Pons (tissue), 1 donor: Measurements from ENCODE around the gene TRIM17.

ENCODE experiments used
- DNase-seq: peaks from one replicate; pipeline ENCODE4 v3.0.0-alpha.2; 2016; ENCODE audit warnings: low spot score

The TRIM17 gene

DNA sequence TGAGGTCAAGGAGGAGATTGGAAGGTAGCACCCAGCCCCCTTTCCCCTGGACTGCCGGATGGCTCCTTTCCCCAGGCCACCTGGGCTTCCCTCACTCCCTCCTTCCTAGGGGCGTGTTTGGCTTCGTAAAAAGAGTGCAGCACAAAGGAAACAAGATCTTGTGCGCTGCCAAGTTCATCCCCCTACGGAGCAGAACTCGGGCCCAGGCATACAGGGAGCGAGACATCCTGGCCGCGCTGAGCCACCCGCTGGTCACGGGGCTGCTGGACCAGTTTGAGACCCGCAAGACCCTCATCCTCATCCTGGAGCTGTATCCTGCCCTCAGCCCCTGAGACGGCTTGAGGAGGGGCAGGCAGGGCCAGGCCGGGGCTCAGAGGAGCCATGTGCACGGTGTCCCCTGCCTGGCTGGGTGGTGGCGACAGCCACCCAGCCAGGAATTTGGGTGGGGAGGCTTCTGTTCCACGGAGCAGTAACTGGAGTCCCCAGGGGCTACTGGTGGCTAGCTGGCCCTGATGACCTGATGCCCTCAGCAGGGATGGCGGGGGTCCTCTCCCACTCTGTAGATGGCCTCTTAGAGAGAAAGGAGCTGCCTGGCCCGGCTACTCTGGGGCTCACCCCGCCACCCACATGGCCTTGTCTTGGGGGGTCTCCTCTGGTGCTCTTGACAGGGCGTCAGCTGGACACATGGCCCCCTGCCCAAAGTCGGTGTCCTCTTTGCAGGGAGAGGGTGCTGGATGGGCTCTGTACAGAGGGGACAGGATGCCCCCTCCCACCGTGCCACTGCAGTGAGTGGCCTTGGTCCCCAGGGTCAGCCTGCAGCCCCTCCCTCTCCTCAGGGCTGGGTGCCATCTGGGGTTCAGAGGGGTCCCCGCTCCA lies 49.6 kb downstream of the TRIM17 start:
- no peak for DNase-seq

GRCh38 chr1:228366062-228366865 lies 50.4 kb downstream of the TRIM17 start:
- DNase-seq = no peak

DNA sequence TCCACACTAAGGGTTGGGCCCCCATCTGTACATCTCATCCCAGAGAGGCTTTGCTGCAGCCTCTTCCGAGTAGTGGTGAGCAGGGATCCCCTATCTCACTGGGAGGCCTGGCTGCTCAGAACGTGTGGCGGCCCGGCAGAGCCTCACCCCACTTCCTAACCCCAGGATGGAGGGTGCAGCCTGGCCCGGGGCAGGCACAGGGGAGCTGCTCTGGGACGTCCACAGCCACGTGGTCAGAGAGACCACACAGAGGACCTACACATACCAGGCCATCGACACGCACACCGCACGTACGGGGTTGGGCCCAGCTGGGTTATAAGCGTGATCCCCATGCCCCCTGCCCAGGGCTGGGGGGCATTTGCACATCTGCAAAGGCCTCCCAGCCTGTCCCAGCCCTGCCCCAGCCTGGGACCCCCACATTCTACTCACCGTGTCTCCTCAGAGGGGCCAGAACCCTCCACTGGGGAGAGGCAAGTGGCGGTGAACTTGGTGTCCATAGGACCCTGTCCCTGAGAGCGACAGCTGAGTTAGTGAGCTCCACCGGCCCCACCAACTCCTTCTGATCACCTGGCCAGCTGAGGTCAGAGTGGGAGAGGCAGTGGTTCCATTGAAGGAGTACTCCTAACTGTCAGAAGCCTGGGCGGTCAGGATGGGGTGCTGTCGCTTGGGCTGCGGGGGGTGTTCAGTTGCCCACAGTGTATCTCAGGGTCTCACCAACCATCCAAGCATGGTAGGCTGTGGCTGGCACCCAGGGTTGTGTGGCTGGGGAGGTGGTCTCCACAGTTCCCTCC lies 51.2 kb downstream of the TRIM17 start:
- no peak for DNase-seq

- no peak for DNase-seq
Observed at GRCh38 chr1:228364706-228365213, 51.9 kb downstream of the TRIM17 start.

DNA sequence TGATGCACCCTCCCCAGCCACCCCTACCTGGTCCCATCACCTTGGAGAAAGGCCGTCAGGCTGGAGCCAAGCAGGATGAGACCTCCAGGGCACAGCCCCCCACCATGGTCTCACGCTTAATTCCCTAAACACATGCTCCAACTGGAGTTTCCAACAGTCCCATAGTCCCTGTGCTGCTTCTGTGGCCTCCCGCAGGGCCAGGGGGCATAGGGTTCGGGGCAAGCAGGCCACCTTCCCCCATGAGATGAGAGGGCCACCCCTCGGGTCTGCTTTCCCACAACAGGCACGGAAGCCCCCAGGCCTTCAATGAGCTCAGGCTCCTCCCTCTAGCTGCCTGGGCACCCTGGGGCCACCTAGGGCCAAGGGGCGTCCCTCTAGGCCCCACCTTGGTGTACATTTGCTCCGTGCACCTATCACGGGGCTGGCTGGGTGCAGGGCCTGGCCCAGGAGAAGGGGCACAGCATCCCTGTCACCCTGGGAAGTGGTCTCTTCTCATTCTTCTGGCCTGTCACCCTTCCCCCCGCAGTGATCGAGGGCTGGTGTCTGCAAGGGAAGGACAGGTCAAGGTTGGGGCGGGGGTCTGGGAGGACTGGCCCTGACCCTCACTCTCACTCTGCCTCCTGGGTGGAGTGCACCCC lies 52.5 kb downstream of the TRIM17 start:
- DNase-seq = no peak

- DNase-seq = no peak
Observed at GRCh38 chr1:228363686-228364067, 53.0 kb downstream of the TRIM17 start.

DNA sequence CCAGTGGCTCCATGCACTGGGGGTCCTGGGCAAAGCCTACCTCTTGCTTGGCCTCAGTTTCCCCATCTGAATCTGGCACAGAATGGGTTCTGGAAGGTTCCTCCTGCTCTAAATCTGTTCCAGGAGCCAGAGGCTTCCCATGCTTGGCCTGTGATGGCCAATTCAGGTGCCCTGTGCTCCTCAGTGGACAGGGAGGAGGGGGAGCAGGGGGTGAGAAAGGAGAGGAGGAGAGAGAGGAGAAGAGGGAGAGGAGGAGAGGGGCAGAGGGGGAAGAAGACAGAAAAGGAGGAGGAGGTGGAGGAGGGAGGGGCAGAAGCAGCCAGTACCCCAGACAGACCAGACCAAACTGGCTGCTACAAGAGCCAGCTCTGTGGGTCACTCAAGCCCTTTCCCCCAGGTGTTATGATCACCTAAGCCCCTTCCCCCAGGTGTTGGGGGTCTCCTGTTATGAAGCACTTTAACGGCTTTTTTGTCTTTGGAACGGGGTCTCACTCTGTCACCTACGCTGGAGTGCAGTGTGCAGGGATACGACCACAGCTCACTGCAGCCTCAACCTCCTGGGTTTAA lies 53.7 kb downstream of the TRIM17 start:
- no peak for DNase-seq

DNA sequence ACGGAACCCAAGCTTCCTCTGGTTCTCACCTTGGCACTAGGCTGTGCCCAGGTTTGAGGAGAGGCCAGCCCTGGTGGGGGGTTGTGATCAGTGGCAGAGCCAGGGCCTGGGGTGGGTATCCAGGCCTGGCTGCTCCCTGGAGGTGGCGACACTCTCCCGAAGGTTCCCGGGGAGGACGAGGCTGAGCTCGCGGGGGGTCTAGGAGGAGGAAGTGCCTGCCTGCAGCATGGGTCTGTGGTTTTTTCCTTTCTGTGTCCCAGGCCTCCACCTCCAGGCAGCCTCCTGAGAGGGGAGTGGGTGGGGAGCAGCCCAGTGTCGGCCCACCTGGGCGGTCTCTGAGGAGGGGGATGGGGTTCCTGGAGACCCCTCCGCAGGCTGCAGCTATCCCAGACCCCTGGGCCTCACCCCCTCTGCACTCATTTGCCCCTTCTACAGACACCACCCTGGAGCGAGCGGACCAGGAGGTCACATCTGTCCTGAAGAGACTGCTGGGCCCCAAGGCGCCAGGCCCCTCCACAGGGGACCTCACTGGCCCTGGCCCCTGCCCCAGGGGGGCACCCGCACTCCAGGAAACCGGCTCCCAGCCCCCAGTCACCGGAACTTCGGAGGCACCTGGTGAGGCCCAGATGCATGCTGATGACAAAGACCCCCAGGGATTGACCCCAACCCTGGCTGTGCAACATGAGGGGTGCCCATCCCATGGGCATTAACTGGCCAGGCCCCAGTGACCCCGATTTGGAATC lies 54.3 kb downstream of the TRIM17 start:
- no peak for DNase-seq

GRCh38 chr1:228361314-228362140 lies 55.1 kb downstream of the TRIM17 start:
- DNase-seq = no peak

DNA sequence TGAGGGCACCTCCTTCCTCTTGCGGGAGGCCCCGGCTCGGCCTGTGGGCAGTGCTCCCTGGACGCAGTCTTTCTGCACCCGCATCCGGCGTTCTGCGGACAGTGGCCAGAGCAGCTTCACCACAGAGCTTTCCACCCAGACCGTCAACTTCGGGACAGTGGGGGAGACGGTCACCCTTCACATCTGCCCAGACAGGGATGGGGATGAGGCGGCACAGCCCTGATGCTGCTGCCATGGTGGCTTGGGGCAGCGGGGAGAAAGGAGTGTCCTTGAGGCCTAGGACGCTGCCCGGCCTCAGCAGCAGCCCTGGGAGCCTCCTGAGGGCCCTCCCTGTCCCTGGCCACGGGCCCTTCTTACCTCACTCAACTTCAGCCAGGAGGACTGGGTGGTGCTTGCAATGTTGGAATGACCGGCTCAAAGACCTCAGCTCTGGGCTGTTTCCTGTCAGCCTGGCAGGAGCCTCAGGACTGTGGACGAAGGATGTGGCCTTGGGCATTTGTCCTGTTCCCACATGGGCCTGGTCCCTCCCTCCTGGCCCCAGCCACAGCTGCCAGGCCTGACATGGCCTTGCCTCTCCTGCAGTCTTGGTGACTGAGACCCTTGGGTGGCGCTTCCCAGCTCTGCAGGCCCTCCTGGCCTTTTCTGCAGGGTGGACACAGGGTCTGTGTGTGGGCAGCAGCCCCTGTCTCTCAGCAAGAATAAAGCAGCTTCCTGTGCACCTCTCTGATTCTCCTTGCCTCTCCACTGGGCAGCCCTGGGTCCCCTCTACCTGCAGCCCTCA lies 55.9 kb downstream of the TRIM17 start:
- no peak for DNase-seq

DNA sequence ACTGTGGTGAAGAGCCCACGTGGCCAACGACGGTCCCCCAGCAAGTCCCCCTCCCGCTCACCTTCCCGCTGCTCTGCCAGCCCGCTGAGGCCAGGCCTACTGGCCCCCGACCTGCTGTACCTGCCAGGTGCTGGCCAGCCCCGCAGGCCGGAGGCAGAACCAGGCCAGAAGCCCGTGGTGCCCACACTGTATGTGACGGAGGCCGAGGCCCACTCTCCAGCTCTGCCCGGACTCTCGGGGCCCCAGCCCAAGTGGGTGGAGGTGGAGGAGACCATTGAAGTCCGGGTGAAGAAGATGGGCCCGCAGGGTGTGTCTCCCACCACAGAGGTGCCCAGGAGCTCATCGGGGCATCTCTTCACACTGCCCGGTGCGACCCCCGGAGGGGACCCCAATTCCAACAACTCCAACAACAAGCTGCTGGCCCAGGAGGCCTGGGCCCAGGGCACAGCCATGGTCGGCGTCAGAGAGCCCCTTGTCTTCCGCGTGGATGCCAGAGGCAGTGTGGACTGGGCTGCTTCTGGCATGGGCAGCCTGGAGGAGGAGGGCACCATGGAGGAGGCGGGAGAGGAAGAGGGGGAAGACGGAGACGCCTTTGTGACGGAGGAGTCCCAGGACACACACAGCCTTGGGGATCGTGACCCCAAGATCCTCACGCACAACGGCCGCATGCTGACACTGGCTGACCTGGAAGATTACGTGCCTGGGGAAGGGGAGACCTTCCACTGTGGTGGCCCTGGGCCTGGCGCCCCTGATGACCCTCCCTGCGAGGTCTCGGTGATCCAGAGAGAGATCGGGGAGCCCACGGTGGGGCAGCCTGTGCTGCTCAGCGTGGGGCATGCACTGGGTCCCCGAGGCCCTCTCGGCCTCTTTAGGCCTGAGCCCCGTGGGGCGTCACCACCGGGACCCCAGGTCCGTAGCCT lies 56.8 kb downstream of the TRIM17 start:
- no peak for DNase-seq

DNA sequence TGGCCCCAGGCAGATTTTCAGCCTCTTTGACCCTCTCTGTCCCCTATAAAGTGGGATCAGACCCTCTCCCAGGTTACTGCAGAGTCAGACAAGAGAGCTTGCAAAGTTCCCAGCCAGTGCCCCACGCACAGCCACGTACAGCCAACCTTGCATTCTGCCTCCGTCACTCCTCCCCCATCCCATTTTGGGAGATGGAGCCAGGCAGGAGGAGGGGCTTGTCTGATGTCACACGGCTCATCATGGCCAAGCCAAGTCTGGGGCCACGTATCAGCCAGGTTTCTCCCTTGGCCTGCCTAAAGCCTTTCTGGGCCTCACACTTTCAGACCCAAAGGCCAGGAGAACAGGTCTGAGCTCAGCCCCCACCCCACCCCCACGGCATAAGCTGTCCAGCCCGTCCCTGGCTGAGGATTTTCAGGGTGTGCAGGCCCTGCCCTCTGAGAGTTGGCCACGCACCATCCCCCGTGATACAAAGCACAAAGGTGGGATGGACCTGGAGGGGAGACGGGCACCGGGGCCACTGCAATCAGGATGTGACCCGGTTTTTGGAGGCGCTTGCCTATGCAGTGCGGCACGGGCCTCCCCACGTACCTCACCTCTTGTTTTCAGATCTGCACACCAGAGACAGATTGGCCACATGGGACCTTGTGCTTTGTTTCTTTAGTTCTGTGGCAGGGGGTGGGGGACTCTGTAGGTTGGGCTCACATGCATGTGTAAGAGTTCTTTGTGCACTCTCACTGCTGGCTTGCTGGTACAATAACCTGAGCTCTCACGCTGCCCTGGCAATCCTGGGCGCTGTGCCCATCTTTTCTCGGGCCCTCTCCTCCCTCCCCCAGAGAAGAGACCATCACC lies 57.7 kb downstream of the TRIM17 start:
- DNase-seq = no peak

DNA sequence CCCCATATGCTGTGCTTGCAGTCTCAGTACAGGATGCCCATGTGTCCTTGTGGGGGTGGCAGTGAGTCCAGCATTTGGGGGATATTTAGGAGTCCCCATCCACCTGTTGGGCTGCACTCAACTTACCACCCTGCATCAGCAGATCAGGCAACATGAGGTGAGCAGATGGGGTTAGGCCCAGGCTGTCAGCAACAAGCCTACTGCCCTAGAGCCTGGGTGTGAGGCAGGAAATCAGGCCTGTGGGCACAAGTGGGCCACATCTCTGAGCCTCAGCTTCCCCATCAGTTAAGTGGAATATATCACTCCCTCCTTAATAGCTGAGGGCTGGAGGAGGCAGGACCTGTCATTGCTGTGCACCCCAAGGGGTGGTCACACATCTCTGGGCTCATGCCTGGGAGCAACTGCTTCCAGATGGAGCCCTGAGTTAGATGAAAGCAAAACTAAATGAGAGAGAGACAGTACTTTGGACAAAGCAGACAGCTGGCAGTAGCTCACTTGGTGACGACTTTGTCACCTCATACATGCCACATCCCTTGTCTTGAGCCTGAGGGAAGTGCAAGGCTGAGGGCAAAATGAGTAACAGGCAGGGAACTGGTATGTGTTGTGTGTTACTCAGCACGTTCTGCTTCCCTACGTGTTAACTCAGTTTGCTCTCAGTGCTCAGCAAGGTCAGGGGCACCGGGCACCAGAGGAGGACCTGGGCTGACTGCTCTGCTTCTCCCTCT lies 58.5 kb downstream of the TRIM17 start:
- DNase-seq = no peak
